Loucy (cell line): ENCODE measurements around the gene LILRA1.
A peak's percentile ranks its signal among the peaks of the same experiment; 100 is the strongest.

Experiments used
- H2AFZ ChIP-seq: fragments of 200-600 bp; sonication (generic); 2 replicates; pipeline ENCODE4 v1.6.0; 2016; ENCODE audit warnings: antibody characterized with exemption, mild to moderate bottlenecking, low read length, moderate library complexity
- H3F3A ChIP-seq: fragments of 200-600 bp; 2 replicates; pipeline ENCODE4 v1.6.0; 2016; ENCODE audit warnings: antibody characterized with exemption, low read depth, mild to moderate bottlenecking
- H3K27me3 ChIP-seq: fragments of 200-600 bp; sonication (generic); 2 replicates; pipeline ENCODE4 v1.6.1; 2014; ENCODE audit warnings: low read length, mild to moderate bottlenecking; ENCODE audit not compliant: insufficient read depth, poor library complexity, severe bottlenecking
- H3K36me3 ChIP-seq: fragments of 200-600 bp; sonication (generic); 2 replicates; pipeline ENCODE4 v1.6.1; 2016; ENCODE audit warnings: low read length; ENCODE audit not compliant: insufficient read depth
- H3K4me1 ChIP-seq: fragments of 200-600 bp; sonication (generic); 2 replicates; pipeline ENCODE4 v1.5.1; 2014; ENCODE audit warnings: low read length, mild to moderate bottlenecking; ENCODE audit not compliant: insufficient read depth, poor library complexity, severe bottlenecking
- H3K4me2 ChIP-seq: fragments of 200-600 bp; sonication (generic); 2 replicates; pipeline ENCODE4 v1.6.0; 2014; ENCODE audit warnings: antibody characterized with exemption, low read length, low read depth, mild to moderate bottlenecking; ENCODE audit not compliant: poor library complexity, severe bottlenecking
- H3K4me3 ChIP-seq: fragments of 200-600 bp; sonication (generic); 2 replicates; pipeline ENCODE4 v1.5.1; 2014; ENCODE audit warnings: low read length, mild to moderate bottlenecking, mixed read lengths; ENCODE audit not compliant: poor library complexity, severe bottlenecking
- H3K79me2 ChIP-seq: fragments of 200-600 bp; sonication (generic); 2 replicates; pipeline ENCODE4 v1.6.1; 2014; ENCODE audit warnings: low read length; ENCODE audit not compliant: insufficient read depth
- H3K9ac ChIP-seq: fragments of 200-600 bp; sonication (generic); 2 replicates; pipeline ENCODE4 v1.6.0; 2014; ENCODE audit warnings: mild to moderate bottlenecking, low read depth, low read length, moderate library complexity; ENCODE audit not compliant: poor library complexity, severe bottlenecking
- H3K9me2 ChIP-seq: fragments of 200-600 bp; sonication (generic); replicated peaks from 2 replicates; pipeline ENCODE4 v1.6.1; 2016; ENCODE audit warnings: low read depth, low read length, mixed read lengths
- H3K9me3 ChIP-seq: fragments of 200-600 bp; sonication (generic); 2 replicates; pipeline ENCODE4 v1.6.1; 2014; ENCODE audit warnings: mild to moderate bottlenecking, antibody characterized with exemption, low read length, low read depth; ENCODE audit not compliant: insufficient read depth
- H4K20me1 ChIP-seq: fragments of 200-600 bp; sonication (generic); 2 replicates; pipeline ENCODE4 v1.6.0; 2014; ENCODE audit warnings: antibody characterized with exemption, low read length, mild to moderate bottlenecking; ENCODE audit not compliant: insufficient read depth, poor library complexity, severe bottlenecking
- CTCF ChIP-seq: fragments of 200-600 bp; sonication (generic); conservative IDR thresholded peaks from 2 replicates; pipeline ENCODE4 v1.5.1; 2014; ENCODE audit warnings: mild to moderate bottlenecking, antibody characterized with exemption, low read length
- EZH2phosphoT487 ChIP-seq: fragments of 200-600 bp; IDR thresholded peaks from 2 replicates; pipeline ENCODE4 v1.6.1; 2018; ENCODE audit warnings: antibody characterized with exemption, mild to moderate bottlenecking, moderate library complexity, borderline replicate concordance

LILRA1 gene

GRCh38 chr19:54551950-54552912 lies 41.2 kb upstream of the LILRA1 start:
- no peaks in the 10 kb centered on the region for H4K20me1 ChIP-seq
- H3K27me3 ChIP-seq, result no peaks in the 10 kb centered on the region
- H3K9me2 ChIP-seq, result no peaks in the 10 kb centered on the region
- peaks cover 23% of the 10 kb centered on the region for H3K4me1 ChIP-seq
- no peaks in the 10 kb centered on the region for H3K9me3 ChIP-seq
- peak overlapping the region; percentile 49 for H3K4me3 ChIP-seq
- H3K9ac ChIP-seq, result peak overlapping the region; percentile 56
- H3K36me3 ChIP-seq, result no peaks in the 10 kb centered on the region
- peak overlapping the region; percentile 69 for H3K4me2 ChIP-seq
- TF ChIP-seq CTCF, result no peak
- no peak for TF ChIP-seq EZH2phosphoT487
- no peaks in the 10 kb centered on the region for H3K79me2 ChIP-seq
- H2AFZ ChIP-seq, result 0 out of 2 replicates have a peak overlapping the region, but pooled peaks have one; percentile 26
- no peaks in the 10 kb centered on the region for H3F3A ChIP-seq

DNA sequence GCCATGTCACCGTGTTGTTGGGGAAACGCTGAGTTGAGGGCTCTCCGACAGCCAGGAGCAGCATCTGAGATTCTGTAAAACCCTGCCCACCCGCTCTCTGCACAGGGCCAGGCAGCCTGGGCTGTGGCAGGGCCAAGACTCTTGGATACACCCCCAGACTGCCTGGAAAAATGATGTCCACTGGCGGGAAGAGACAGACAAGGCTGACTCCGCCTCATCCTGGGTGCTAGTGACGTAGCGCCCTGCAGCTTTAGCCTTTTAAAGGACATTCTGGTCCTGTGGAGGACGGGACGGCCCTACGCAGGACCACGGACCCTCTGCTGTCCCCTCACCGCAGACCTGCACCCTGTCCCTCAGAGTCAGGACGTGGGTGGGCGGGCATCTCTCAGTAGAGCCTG lies 40.5 kb upstream of the LILRA1 start:
- Histone ChIP-seq H3K4me3 (no peak overlapping the region), H2AFZ (no peak overlapping the region), H3K9ac (no peak overlapping the region), H3K79me2 (no peaks in the 10 kb centered on the region), H3K4me1 (peaks cover 23% of the 10 kb centered on the region), H3K9me2 (no peaks in the 10 kb centered on the region), H3F3A (no peaks in the 10 kb centered on the region), H3K9me3 (no peaks in the 10 kb centered on the region), H3K4me2 (no peak overlapping the region), H3K36me3 (no peaks in the 10 kb centered on the region), H4K20me1 (no peaks in the 10 kb centered on the region), H3K27me3 (no peaks in the 10 kb centered on the region)
- TF ChIP-seq CTCF (no peak), EZH2phosphoT487 (no peak)

GRCh38 chr19:54554006-54554405 lies 39.4 kb upstream of the LILRA1 start:
- Histone ChIP-seq H3K9me3 (no peaks in the 10 kb centered on the region), H3K9me2 (no peaks in the 10 kb centered on the region), H3K36me3 (no peaks in the 10 kb centered on the region), H3F3A (no peaks in the 10 kb centered on the region), H3K4me3 (no peak overlapping the region), H3K4me2 (no peak overlapping the region), H3K27me3 (no peaks in the 10 kb centered on the region), H3K79me2 (no peaks in the 10 kb centered on the region), H4K20me1 (no peaks in the 10 kb centered on the region), H2AFZ (no peak overlapping the region), H3K9ac (no peak overlapping the region), H3K4me1 (peaks cover 23% of the 10 kb centered on the region)
- TF ChIP-seq EZH2phosphoT487 (no peak), CTCF (no peak)
